DMS79 (cell line): ENCODE measurements around the gene PET100.
"Not testable (repeated sequence)": the region's sequence is repeated elsewhere in the genome, so short reads cannot be mapped to it uniquely, and the experiment has no call there.

Experiments used
- DNase-seq: peaks from one replicate; lab custom pipeline; 2025; lab: John Stamatoyannopoulos, UW

PET100 gene

GRCh38 chr19:7633698-7634097 lies 4.1 kb downstream of the PET100 start, which contains the start of gene PCP2:
Gene PCP2 (minus strand): TSS chr19:7633719. CDS start chr19:7633457, 262 bp downstream.
- DNase-seq: no peak

GRCh38 chr19:7635670-7636069 lies 6.1 kb downstream of the PET100 start:
- no peak for DNase-seq

- DNase-seq: no peak
Measured at GRCh38 chr19:7636317-7636690, 6.7 kb downstream of the PET100 start.

- peak; percentile 64 for DNase-seq
Measured at GRCh38 chr19:7636691-7637373, 7.2 kb downstream of the PET100 start, which contains the start of gene STXBP2. Gene STXBP2 (plus strand): TSS chr19:7637110. CDS start chr19:7637150, 40 bp downstream.

- DNase-seq: no peak
Measured at GRCh38 chr19:7637374-7638256, 8.0 kb downstream of the PET100 start.

- no peak for DNase-seq
Measured at GRCh38 chr19:7638802-7639465, 9.3 kb downstream of the PET100 start.

GRCh38 chr19:7639863-7640348 lies 10.3 kb downstream of the PET100 start:
- DNase-seq: no peak

GRCh38 chr19:7640803-7641202 lies 11.2 kb downstream of the PET100 start:
- DNase-seq: no peak

- no peak for DNase-seq
Measured at GRCh38 chr19:7641290-7642276, 12.0 kb downstream of the PET100 start.

- no peak for DNase-seq
Measured at GRCh38 chr19:7642295-7643030, 12.9 kb downstream of the PET100 start.

- DNase-seq: no peak
Measured at GRCh38 chr19:7643031-7643415, 13.4 kb downstream of the PET100 start.

GRCh38 chr19:7643629-7644549 lies 14.3 kb downstream of the PET100 start:
- DNase-seq: not testable (repeated sequence)

- no peak for DNase-seq
Measured at GRCh38 chr19:7644550-7644877, 14.9 kb downstream of the PET100 start.

GRCh38 chr19:7645163-7645562 lies 15.6 kb downstream of the PET100 start:
- DNase-seq: no peak

GRCh38 chr19:7645656-7646425 lies 16.2 kb downstream of the PET100 start:
- no peak for DNase-seq

- no peak for DNase-seq
Measured at GRCh38 chr19:7646426-7646700, 16.8 kb downstream of the PET100 start.

- no peak for DNase-seq
Measured at GRCh38 chr19:7647156-7647555, 17.6 kb downstream of the PET100 start.

GRCh38 chr19:7648265-7649014 lies 18.8 kb downstream of the PET100 start:
- DNase-seq: no peak
